Stimulated activated CD8-positive, alpha-beta memory T cell treated with anti-CD3 and anti-CD28 coated beads, Interleukin-4, amount 100 ng/mL, for 1 hour (primary cell): ENCODE data around the gene VPS35.
A peak's percentile ranks its signal among the peaks of the same experiment; 100 is the strongest.

Source experiments
- DNase-seq, 2 donors: peaks; one replicate each; pipeline ENCODE4 v3.0.0-alpha.2; 2020; ENCODE audit warnings: low read depth in 2 of 2, low spot score in 1 of 2

VPS35 gene

DNA sequence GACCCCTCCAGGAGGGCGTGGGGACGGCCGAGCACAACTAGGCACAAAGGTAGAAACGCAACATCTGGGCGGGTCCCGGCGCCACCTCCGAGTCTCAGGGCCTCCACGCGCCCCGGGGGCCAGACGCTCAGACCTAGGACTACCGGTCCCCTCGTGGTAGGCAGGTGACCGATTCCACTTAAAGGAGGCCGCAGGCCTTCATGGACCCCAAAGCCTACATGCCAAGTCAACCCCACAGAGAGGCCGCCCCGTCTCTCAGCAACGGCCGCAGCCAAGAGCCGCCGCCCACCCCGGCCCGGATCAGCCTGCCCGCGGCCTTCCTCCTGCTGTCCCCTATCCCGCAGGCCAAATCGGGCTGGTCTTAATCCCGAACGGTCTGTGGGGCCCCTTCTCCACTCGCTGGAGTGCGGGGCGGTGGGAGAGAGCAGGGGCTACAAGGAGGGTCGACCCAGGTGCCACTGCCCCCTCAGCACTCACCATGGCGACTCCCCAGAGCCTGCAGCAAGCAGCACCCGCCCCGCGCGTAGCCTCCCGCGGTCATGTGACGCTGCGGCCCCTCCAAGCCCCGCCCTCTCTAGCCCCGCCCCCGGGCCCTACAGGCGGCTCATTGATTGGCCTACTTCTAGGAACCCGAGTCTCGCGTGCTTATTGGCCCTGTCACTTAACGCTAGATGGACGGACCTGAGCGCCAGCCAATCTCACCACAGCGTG lies at the start of gene VPS35:
Gene VPS35, minus strand, starts transcription at position 525 of the 711 bp plus-strand sequence. Its CDS starts 45 bp downstream, at position 480.
- peak; percentile 99 to 100 for DNase-seq

- DNase-seq = no peak
Measured at GRCh38 chr16:46737621-46738214, 48.7 kb upstream of the VPS35 start.

- no peak for DNase-seq
Measured at GRCh38 chr16:46736695-46737094, 47.7 kb upstream of the VPS35 start.

DNA sequence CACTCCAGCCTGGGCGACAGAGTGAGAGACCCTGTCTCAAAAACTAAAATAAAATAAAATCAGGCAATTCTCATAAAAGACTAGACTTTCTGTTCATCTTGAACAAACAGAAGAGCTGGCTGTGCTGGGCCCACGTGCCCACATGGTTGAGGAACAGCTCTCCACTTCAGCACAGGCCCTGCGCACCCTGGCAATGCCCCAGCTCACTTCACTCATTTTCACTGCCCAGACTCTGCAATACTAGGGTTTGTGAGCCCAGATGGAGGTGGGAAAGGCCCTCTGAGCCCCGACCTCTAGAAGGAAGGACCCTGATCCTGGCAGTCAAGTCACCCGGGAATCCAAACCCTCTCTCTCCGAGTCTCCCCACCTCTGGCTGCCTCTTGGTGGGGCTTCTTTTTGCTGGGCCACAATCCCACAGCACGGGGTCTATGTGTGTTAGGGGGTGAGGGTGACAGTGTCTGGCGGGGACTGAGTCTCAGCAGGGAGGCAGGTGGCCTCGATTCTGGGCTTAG lies 44.4 kb upstream of the VPS35 start:
- no peak for DNase-seq

- no peak for DNase-seq
Measured at GRCh38 chr16:46732561-46732960, 43.6 kb upstream of the VPS35 start.

DNA sequence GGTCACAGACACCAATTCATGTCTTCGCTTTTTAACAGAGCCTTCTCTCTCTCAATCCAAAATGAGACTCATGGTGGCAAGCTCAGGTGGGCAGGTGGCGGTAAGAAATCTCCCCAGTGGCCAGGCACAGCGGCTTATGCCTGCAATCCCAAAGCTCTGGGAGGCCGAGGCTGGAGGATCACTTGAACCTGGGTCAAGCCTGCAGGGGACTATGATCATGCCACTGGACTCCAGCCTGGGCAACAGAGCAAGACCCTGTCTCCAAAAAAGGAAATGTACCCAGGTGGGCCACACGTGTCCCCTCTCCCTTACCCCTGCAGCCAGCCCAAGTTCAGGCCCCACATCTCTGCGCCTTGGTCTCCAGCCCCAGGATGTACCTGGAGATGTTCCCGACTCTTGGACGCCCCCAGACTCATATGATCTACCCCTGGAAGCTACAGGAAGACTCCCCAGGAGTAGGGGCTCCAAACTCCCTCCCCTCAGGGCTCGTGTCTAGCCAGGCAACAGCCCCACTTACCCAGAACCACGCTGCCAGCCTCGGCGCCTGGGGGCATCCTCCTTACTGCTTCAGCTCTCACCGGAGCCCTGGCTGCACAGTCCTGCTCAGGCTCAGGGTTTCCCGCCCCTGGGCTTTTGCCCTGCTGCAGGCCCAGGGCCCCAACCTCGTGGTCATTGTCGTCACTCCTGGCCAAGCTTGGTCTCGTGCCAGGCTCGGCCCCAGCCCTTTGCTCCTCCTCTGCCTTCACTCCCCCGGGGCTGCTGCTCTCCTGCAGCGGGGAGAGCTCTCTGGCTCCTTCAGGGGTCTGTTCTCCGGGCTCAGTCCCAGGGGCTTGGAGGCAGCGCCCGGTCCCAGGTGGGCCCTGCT lies 42.9 kb upstream of the VPS35 start:
- no peak for DNase-seq

DNA sequence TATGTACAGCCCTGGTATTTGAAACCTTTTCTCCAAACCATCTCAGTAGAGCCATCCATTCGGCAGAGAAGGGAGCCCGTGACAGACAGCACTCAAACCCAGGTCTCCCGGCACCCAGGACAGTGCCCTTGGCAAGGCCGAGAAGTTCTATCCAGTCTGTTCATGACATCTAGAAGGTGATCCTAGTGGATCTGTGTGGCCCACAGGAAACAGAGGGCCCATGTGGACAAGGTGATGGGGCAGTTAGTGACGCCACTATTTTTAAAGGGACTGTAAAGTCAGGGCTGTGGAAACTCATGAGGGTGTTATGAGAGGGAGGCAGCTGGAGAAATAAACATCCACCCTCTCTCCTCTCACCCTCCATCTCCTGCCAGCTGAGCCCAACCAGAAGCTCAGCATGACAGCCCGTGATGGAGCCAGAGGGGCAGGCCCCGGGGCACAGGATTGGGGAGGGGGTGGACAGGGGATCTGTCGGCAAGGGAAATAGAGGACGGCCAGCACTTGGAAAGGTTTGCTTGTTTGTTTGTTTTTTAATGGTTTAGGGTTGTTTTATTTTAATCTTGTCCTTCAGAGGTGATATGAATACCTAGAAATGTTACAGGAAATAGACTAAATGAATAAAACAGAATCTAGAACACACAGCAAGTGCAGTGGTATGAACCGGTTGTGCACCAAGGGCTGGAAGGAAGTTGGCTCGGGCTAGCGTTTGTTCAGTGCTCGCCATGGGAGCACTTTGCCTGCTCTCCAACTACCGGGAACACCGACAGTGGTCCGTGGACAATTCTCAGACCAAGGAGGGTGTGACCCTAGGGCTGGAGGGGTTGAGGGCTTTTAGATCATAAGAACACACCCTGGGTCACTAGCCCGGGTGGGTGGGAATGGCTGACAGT lies 42.1 kb upstream of the VPS35 start:
- no peak for DNase-seq

DNA sequence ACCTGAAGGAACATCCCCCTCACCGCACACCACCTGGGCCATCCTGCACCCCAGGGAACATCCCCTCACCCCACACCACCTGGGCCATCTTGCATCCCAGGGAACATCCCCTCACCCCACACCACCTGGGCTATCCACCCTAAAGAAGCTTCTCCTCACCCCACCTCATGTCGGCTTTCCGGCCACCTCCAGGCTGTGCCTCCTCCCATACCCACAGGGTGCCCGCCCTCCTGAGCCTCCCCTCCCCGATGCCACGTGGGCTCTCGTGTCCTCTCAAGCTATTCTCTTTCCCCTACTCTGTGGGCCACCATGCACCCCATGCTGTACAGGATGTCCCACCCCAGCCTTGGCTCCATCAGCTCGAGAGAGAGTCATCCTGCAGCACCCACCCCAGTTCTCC lies 41.1 kb upstream of the VPS35 start:
- DNase-seq = no peak

DNA sequence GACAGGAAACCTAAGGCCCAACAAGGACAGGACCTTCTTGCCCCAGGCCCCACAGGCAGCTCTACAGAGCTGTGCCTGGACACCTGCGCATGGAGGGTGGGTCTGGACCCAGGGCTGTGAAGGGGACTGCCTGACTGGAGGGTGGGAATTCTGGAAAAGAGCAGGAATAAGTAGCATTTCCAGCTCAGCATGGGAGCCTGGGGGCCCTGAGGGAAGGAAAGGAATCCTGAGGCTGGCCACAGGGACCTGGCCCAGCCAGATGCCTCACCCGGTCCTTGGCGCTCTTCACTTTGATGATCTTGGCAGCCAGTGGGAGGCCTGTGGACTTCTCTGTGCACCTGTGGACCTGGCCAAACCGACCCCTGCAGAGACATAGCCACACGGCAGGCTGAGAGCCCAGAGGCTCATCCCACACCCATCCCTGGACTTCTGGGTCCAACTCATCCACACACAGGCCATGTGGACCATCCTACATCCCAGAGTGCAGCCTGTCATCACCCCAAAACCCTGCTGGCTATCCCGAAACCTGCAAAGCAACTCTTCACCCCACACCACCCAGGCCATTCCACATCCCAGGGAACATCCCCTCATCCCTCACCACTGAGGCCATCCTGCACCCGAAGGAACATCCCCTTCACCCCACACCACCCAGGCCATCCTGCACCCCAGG lies 40.5 kb upstream of the VPS35 start:
- DNase-seq = no peak

DNA sequence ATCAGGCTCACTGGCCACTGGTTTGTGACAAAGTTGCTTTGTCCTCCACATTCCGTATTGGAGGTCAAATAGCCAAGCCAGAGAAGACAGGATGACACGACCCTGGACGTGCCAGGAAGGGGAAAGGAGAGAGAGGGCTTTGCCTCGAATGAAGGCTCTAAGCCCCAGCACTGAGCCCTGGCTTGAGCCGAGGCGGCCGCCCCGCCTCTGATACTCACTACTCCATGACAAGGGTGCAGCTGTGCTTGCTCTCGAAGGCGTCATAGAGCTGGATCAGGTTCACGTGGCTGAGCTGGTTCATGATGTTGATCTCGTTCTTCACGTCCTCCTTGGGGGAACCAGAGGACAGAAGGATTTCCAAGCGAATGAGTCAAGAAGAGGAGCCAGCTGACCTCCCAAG lies 39.8 kb upstream of the VPS35 start:
- DNase-seq = no peak

DNA sequence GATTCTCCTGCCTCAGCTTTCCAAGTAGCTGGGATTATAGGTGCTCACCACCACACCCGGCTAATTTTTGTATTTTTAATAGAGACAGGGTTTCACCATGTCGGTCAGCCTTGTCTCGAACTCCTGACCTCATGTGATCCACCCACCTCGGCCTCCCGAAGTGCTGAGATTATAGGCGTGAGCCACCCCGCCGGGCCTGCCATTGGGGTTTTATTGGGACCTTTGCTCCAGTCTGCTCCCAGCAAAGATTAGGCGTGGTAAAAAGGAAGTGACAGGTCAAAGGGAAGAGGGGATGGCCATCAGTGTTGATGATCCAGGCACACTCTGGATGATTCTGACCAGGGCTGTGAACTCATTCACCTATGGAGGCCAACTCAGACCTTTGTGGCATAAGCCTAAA lies 38.7 kb upstream of the VPS35 start:
- DNase-seq = no peak

DNA sequence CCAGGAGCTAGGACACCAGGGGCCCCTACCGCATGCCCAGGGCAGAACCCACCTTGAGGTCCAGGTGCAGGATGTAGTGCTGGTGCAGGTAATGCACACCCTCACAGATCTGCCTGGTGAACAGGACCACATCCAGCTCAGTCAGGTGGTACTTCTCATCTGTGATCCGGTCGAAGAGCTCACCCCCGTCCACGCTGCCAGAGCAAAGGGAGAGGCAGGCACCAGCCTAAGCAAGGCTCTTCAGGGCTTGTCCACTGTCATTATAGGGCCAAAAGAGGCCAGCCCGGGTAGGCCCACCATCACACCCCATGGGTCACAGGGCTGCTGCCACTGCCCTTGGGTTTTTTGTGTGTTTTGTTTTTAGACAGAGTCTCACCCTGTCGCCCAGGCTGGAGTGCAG lies 38.2 kb upstream of the VPS35 start:
- DNase-seq = no peak

DNA sequence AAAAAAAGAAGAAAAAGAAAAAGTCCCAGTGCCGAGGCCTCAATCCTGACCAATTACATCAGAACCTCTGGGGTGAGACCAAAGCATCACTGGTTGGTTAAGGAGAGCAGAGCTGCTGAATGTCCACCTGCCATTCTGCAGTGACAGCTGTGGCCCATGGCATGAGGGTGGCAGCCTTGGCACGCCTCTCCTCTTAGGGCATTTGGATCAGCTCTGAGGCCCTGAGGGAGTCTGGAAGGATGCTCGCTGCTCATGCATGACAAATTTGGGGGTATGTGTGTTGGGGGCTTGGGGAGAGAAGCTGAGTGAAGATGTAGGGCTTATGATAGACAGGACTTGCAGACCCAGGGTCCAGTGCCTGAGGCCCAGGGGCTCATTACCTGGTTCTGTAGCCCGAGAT lies 32.9 kb upstream of the VPS35 start:
- DNase-seq = no peak

DNA sequence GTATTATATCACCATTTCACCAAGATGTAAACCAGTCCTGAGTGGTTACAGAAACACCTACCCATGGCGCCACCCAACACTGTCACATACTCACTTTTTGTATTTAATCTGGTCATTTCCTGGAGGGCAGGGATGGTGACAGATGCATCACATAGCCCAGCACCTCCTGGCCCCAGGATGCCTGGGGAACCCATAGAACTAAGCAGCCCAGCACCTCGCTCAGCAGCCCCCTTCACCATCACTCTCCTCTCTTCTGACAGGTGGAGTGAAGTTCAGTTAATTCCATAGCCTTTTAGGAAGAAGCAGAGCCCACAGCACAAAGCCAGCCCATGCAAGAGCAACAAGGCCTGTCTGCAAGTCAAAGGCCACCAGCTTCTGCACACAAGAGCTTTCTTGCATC lies 31.6 kb upstream of the VPS35 start:
- DNase-seq = no peak

DNA sequence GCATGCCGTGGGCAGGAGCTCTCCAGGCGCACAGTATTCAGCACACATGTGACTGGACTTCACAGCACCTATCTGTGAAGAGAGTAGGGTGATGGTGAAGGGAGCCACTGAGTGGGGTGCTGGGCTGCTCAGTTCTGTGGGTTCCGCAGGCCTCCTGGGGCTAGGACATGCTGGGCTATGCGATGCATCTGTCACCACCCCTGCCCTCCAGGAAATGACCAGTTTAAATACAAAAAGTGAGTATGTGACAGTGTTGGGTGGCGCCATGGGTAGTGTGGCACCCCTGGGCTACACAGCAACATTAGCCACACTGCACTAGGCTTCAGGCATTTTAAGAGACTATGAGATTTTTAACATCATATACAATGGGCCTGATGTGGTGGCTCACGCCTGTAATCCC lies 30.6 kb upstream of the VPS35 start:
- no peak for DNase-seq

GRCh38 chr16:46718214-46718613 lies 29.2 kb upstream of the VPS35 start:
- no peak for DNase-seq

DNA sequence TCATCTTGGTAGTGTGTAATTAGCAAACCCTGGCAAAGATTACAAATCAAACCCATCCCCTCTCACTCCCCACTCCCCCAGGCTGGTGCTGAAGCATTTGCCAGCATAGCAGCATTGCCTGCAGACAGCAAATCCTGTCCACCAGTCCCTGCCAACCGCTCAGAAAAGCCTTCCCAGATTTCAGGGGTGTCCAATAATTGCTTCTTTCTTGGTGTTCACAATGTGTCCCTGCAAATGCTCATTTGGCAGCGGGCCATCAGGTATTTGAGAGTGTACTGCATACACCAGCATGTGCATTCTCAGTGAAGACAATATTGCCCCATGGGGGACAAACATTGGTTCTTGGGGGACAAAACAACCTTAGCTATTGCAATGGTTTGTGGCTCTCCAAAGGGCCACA lies 28.7 kb upstream of the VPS35 start:
- DNase-seq = no peak

GRCh38 chr16:46715769-46716305 lies 26.9 kb upstream of the VPS35 start:
- no peak for DNase-seq

- DNase-seq = no peak
Measured at GRCh38 chr16:46714797-46715591, 26.0 kb upstream of the VPS35 start.
